HG03025 (cell line): ENCODE measurements around the gene OSGEP.

Source experiments
- ATAC-seq: cut with Tn5 transposase; IDR thresholded peaks from one replicate; pipeline ENCODE4 v1.9.1; 2021; ENCODE audit warnings: mild to moderate bottlenecking, moderate library complexity; ENCODE audit not compliant: unreplicated experiment, low FRiP score

Gene OSGEP

GRCh38 chr14:20434701-20435581 lies 19.7 kb downstream of the OSGEP start:
- no peak for ATAC-seq

- ATAC-seq = no peak
These were observed 24.6 kb downstream of the OSGEP start for GRCh38 chr14:20429801-20430669.

- ATAC-seq = no peak
These were observed 25.8 kb downstream of the OSGEP start for GRCh38 chr14:20428802-20429201.

GRCh38 chr14:20428010-20428365 lies 26.6 kb downstream of the OSGEP start:
- ATAC-seq = peak; percentile 39

GRCh38 chr14:20427231-20428009 lies 27.2 kb downstream of the OSGEP start:
- peak; percentile 61 for ATAC-seq

GRCh38 chr14:20424851-20425250 lies 29.8 kb downstream of the OSGEP start:
- no peak for ATAC-seq

- ATAC-seq = no peak
These were observed 31.7 kb downstream of the OSGEP start for GRCh38 chr14:20422886-20423285.

GRCh38 chr14:20421267-20421666 lies 33.3 kb downstream of the OSGEP start:
- no peak for ATAC-seq

GRCh38 chr14:20419419-20419818 lies 35.2 kb downstream of the OSGEP start:
- ATAC-seq = no peak

GRCh38 chr14:20418501-20418909 lies 36.1 kb downstream of the OSGEP start:
- ATAC-seq = no peak

- no peak for ATAC-seq
These were observed 37.1 kb downstream of the OSGEP start for GRCh38 chr14:20417250-20418186.

- ATAC-seq = no peak
These were observed 38.4 kb downstream of the OSGEP start for GRCh38 chr14:20416223-20416622.

GRCh38 chr14:20415782-20416206 lies 38.8 kb downstream of the OSGEP start:
- no peak for ATAC-seq

GRCh38 chr14:20413744-20414082 lies 40.9 kb downstream of the OSGEP start:
- ATAC-seq = no peak

- ATAC-seq = peak; percentile 69
These were observed 41.5 kb downstream of the OSGEP start, which contains the start of gene TEP1 for GRCh38 chr14:20412876-20413743. Gene TEP1 (minus strand): TSS chr14:20413501. CDS start chr14:20408439, 5,062 bp downstream.

GRCh38 chr14:20412411-20412810 lies 42.2 kb downstream of the OSGEP start:
- ATAC-seq = no peak

GRCh38 chr14:20409226-20409625 lies 45.4 kb downstream of the OSGEP start:
- no peak for ATAC-seq

GRCh38 chr14:20403521-20403920 lies 51.1 kb downstream of the OSGEP start:
- no peak for ATAC-seq
